ENCODE data around the gene GRK5.

- TF ChIP-seq ZNF317 (CRISPR knock-in tag; IDR thresholded peaks at IDR 0.05; ENCODE audit: borderline replicate concordance, low read depth) (no peak), KAT7 (CRISPR knock-in tag; IDR thresholded peaks at IDR 0.05; ENCODE audit: borderline replicate concordance) (no peak), ZNF219 (CRISPR knock-in tag; IDR thresholded peaks at IDR 0.05; ENCODE audit: borderline replicate concordance) (no peak), ESRRA (CRISPR knock-in tag; IDR thresholded peaks at IDR 0.05; ENCODE audit: borderline replicate concordance) (no peak)
- TF ChIP-seq, protein P1, sequence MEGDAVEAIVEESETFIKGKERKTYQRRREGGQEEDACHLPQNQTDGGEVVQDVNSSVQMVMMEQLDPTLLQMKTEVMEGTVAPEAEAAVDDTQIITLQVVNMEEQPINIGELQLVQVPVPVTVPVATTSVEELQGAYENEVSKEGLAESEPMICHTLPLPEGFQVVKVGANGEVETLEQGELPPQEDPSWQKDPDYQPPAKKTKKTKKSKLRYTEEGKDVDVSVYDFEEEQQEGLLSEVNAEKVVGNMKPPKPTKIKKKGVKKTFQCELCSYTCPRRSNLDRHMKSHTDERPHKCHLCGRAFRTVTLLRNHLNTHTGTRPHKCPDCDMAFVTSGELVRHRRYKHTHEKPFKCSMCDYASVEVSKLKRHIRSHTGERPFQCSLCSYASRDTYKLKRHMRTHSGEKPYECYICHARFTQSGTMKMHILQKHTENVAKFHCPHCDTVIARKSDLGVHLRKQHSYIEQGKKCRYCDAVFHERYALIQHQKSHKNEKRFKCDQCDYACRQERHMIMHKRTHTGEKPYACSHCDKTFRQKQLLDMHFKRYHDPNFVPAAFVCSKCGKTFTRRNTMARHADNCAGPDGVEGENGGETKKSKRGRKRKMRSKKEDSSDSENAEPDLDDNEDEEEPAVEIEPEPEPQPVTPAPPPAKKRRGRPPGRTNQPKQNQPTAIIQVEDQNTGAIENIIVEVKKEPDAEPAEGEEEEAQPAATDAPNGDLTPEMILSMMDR (IDR thresholded peaks at IDR 0.05): no peak
- TF ChIP-seq, protein P2, sequence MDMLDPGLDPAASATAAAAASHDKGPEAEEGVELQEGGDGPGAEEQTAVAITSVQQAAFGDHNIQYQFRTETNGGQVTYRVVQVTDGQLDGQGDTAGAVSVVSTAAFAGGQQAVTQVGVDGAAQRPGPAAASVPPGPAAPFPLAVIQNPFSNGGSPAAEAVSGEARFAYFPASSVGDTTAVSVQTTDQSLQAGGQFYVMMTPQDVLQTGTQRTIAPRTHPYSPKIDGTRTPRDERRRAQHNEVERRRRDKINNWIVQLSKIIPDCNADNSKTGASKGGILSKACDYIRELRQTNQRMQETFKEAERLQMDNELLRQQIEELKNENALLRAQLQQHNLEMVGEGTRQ (CRISPR knock-in tag; IDR thresholded peaks at IDR 0.05): no peak
These were observed 3.8 kb downstream of the GRK5 start for GRCh38 chr10:119211176-119211575.
